Measurements from ENCODE around the gene LYSET. TPM values are rescaled to one million over a fixed set of nuclear protein-coding genes. Genes with fewer than 3 reads are reported as not detected.

LYSET gene
- total and polyA plus RNA-seq, 9 of the 15 experiments (the other 6 are each of a cell fraction or from before 2014, with no cell fraction given), result 7.6 to 36.6 (median 15.9) TPM

GRCh38 chr14:93184391-93185348 is at the start of gene LYSET, which contains the start of gene MOAP1 (continued):
- TF ChIP-seq ATF3 (IDR thresholded peaks at IDR 0.05), result peak; percentile 52
- TF ChIP-seq ATF3 (CRISPR knock-in tag; conservative IDR thresholded peaks at IDR 0.05), result no peak
- TF ChIP-seq RBFOX2 (IDR thresholded peaks at IDR 0.05; ENCODE audit: low read depth, low read length), result peak; percentile 90
- no peak for TF ChIP-seq ZNF551 (CRISPR knock-in tag; IDR thresholded peaks at IDR 0.05)
- peak; percentile 89 for TF ChIP-seq POLR2G (IDR thresholded peaks at IDR 0.05; ENCODE audit: low read depth, low read length)
- TF ChIP-seq ZBTB26 (CRISPR knock-in tag; IDR thresholded peaks at IDR 0.05), result no peak
- TF ChIP-seq ETS1 (conservative IDR thresholded peaks at IDR 0.05; ENCODE audit: control insufficient read depth, low read depth, low read length), result peak; percentile 54; the same call in 1 of the 2 replicates
- no peak for TF ChIP-seq ZBTB8A (IDR thresholded peaks at IDR 0.05; ENCODE audit: partially characterized antibody)
- TF ChIP-seq CAMTA2 (CRISPR knock-in tag; conservative IDR thresholded peaks at IDR 0.05), result no peak
- TF ChIP-seq SRSF9 (IDR thresholded peaks at IDR 0.05; ENCODE audit: borderline replicate concordance, low read depth, low read length), result no peak
- no peak for TF ChIP-seq HOMEZ (CRISPR knock-in tag; IDR thresholded peaks at IDR 0.05)
- TF ChIP-seq NONO (IDR thresholded peaks at IDR 0.05; ENCODE audit: low read depth in 2 of 2, low read length in 1 of 2), result 0 out of 4 replicates have a peak, but pooled peaks of 1 of the 2 experiments have one; percentile 19
- TF ChIP-seq GMEB1 (CRISPR knock-in tag; IDR thresholded peaks at IDR 0.05), result peak; percentile 42
- TF ChIP-seq BHLHE40 (IDR thresholded peaks at IDR 0.05; ENCODE audit: low read length), result peak; percentile 61
- TF ChIP-seq MLLT1 (IDR thresholded peaks at IDR 0.05), result no peak
- TF ChIP-seq FOXK2 (conservative IDR thresholded peaks at IDR 0.05 in 1 of 2, IDR thresholded peaks at IDR 0.05 in 1 of 2; ENCODE audit: low read depth in 2 of 2), result no peak
- no peak for TF ChIP-seq NUFIP1 (IDR thresholded peaks at IDR 0.05; ENCODE audit: partially characterized antibody)
- TF ChIP-seq CEBPB (tag; IDR thresholded peaks at IDR 0.05), result no peak

All from K562 (cell line).